ENCODE data around the gene DOCK2. TPM values are rescaled to one million over a fixed set of nuclear protein-coding genes. Genes with fewer than 3 reads are reported as not detected.

The DOCK2 gene
- total and polyA plus RNA-seq, 9 of the 15 experiments (the other 6 are each of a cell fraction or from before 2014, with no cell fraction given) = 4.5 to 42.6 (median 20.5) TPM

- no peak for TF ChIP-seq BRF1 (IDR thresholded peaks at IDR 0.05; ENCODE audit: borderline replicate concordance, extremely low read depth, insufficient read length)
- no peak for TF ChIP-seq ZNF23 (CRISPR knock-in tag; IDR thresholded peaks at IDR 0.05)
- peak; percentile 56; the same call in 1 of the 2 replicates for TF ChIP-seq C11orf30 (IDR thresholded peaks at IDR 0.05; ENCODE audit: low read depth)
- no peak for TF ChIP-seq GTF2E2 (tag; IDR thresholded peaks at IDR 0.05)
- TF ChIP-seq MAFG (tag; conservative IDR thresholded peaks at IDR 0.05) = peak; percentile 23; the same call in 1 of the 2 replicates
- TF ChIP-seq ZNF436 (CRISPR knock-in tag; IDR thresholded peaks at IDR 0.05) = no peak
- no peak for TF ChIP-seq PHB2 (IDR thresholded peaks at IDR 0.05; ENCODE audit: low read depth)
- TF ChIP-seq ILK (tag; IDR thresholded peaks at IDR 0.05; ENCODE audit: borderline replicate concordance, low read depth) = no peak
- TF ChIP-seq FOSL1 (tag; conservative IDR thresholded peaks at IDR 0.05) = no peak
- TF ChIP-seq ZNF282 (CRISPR knock-in tag; IDR thresholded peaks at IDR 0.05) = no peak
- TF ChIP-seq THRA (IDR thresholded peaks at IDR 0.05) = no peak
- peak; percentile 55 for TF ChIP-seq ZNF316 (IDR thresholded peaks at IDR 0.05)
- ChIA-PET POLR2A (no interaction called here), CTCF (ENCODE audit: low intra/inter-chr PET ratio) (no interaction called here)
- Histone ChIP-seq H4K20me1 (replicated peaks; ENCODE audit: control insufficient read depth, insufficient read depth, low read length) (peaks cover 5% of the 10 kb centered on the region; the same call in 1 of the 2 replicates), H3K36me3 (ENCODE audit: control insufficient read depth, insufficient read depth, low read length) (no peaks in the 10 kb centered on the region), H3K4me2 (ENCODE audit: insufficient read depth, low read length) (no peak overlapping the region), H3K27me3 (ENCODE audit: control insufficient read depth in 2 of 2, insufficient read depth in 2 of 2, low read length in 2 of 2) (peaks cover 0 to 7% of the 10 kb centered on the region in 2 experiments; a peak in 1 of 5 replicates), H3K9ac (ENCODE audit: insufficient read depth in 1 of 2, low read depth in 2 of 2, low read length in 2 of 2) (no peak overlapping the region), H3K9me1 (ENCODE audit: control insufficient read depth, insufficient read depth, low read length) (no peaks in the 10 kb centered on the region), H3K4me1 (replicated peaks in 1 of 2; ENCODE audit: control insufficient read depth in 2 of 2, insufficient read depth in 2 of 2, low read length in 2 of 2) (no peaks in the 10 kb centered on the region), H3K4me3 (no peak overlapping the region), H3K9me3 (replicated peaks; ENCODE audit: control insufficient read depth, insufficient read depth, low read depth, low read length) (no peaks in the 10 kb centered on the region), H3K79me2 (ENCODE audit: control insufficient read depth, insufficient read depth, low read length) (no peaks in the 10 kb centered on the region), H2AFZ (ENCODE audit: low read depth, low read length) (no peak overlapping the region), H3K27ac (ENCODE audit: extremely low read depth, low read depth, low read length) (no peak overlapping the region)
- FAIRE-seq (no peak), DNase-seq (ENCODE audit: extremely low read depth in 1 of 4, low spot score in 3 of 4) (no peak), ATAC-seq (no peak)
- 3% methylated on average over 8 of the region's 8 CpGs for WGBS (ENCODE audit: insufficient coverage, low coverage, missing lambda C conversion rate)
- in situ Hi-C loops (cut with MboI) = no loop called here
- BruUV-seq (replicated peaks) = no TSS peak
- intact Hi-C loops (cut with micrococcal nuclease) = no loop called here
Measured at GRCh38 chr5:170025853-170026252, 388.8 kb downstream of the DOCK2 start.

All from K562 (cell line).